Body of pancreas (tissue), 4 donors: ENCODE measurements around the gene HLA-C.

ENCODE experiments used
- POLR2A ChIP-seq, 3 donors: fragments of 450-650 bp; IDR thresholded peaks; one replicate each; pipeline ENCODE4 v1.6.1; 2016; ENCODE audit warnings: antibody characterized with exemption in 3 of 3, mild to moderate bottlenecking in 2 of 3
- TF ChIP-seq, protein P1 (sequence below), 7 experiments: fragments of 450-650 bp in 4 of 7; fragments of 200-600 bp in 3 of 7; sonication (generic) in 3 of 7; IDR thresholded peaks; one replicate each; pipeline ENCODE4 v1.5.1; 2016 to 2019; ENCODE audit warnings: antibody characterized with exemption in 7 of 7

GRCh38 chr6:31304683-31305082 is 32.8 kb upstream of the HLA-C start:
- TF ChIP-seq, protein P1, sequence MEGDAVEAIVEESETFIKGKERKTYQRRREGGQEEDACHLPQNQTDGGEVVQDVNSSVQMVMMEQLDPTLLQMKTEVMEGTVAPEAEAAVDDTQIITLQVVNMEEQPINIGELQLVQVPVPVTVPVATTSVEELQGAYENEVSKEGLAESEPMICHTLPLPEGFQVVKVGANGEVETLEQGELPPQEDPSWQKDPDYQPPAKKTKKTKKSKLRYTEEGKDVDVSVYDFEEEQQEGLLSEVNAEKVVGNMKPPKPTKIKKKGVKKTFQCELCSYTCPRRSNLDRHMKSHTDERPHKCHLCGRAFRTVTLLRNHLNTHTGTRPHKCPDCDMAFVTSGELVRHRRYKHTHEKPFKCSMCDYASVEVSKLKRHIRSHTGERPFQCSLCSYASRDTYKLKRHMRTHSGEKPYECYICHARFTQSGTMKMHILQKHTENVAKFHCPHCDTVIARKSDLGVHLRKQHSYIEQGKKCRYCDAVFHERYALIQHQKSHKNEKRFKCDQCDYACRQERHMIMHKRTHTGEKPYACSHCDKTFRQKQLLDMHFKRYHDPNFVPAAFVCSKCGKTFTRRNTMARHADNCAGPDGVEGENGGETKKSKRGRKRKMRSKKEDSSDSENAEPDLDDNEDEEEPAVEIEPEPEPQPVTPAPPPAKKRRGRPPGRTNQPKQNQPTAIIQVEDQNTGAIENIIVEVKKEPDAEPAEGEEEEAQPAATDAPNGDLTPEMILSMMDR (IDR thresholded peaks at IDR 0.05) = no peak
- TF ChIP-seq POLR2A (IDR thresholded peaks at IDR 0.05) = no peak
